BLaER1 treated with 17β-estradiol and CSF1 and Interleukin-3, amounts not matched to agents 10 nM and 100 nM (cell line): ENCODE measurements around the gene CFAP74.
A peak's percentile ranks its signal among the peaks of the same experiment; 100 is the strongest.

Source experiments
- H3K27ac ChIP-seq, 11 experiments: shearing (Covaris generic); formaldehyde crosslinking; 2 replicates each; pipeline ENCODE4 v1.8.1; 2022
- H3K27me3 ChIP-seq, 11 experiments: shearing (Covaris generic); formaldehyde crosslinking; 2 replicates each; pipeline ENCODE4 v1.8.1; 2022
- H3K36me3 ChIP-seq, 11 experiments: shearing (Covaris generic); formaldehyde crosslinking; 2 replicates each; pipeline ENCODE4 v1.8.1; 2022
- H3K4me1 ChIP-seq, 10 experiments: shearing (Covaris generic); formaldehyde crosslinking; 2 replicates each; pipeline ENCODE4 v1.8.1; 2022
- H3K4me2 ChIP-seq, 11 experiments: shearing (Covaris generic); formaldehyde crosslinking; 2 replicates each; pipeline ENCODE4 v1.8.1; 2022
- H3K4me3 ChIP-seq, 10 experiments: shearing (Covaris generic); formaldehyde crosslinking; 2 replicates each; pipeline ENCODE4 v1.8.1; 2022
- H3K9ac ChIP-seq, 11 experiments: shearing (Covaris generic); formaldehyde crosslinking; 2 replicates each; pipeline ENCODE4 v1.8.1; 2022
- H3K9me3 ChIP-seq, 11 experiments: shearing (Covaris generic); formaldehyde crosslinking; replicated peaks in 1 of 11; 2 replicates each; pipeline ENCODE4 v1.8.1; 2022
- H4K20me1 ChIP-seq, 11 experiments: shearing (Covaris generic); formaldehyde crosslinking; 2 replicates each; pipeline ENCODE4 v1.8.1; 2022
- Cebpa-rat ChIP-seq, 11 experiments: shearing (Covaris generic); IDR thresholded peaks; 2 replicates each; pipeline ENCODE4 v1.8.1; 2022

The CFAP74 gene

GRCh38 chr1:2044510-2045319 is 41.1 kb upstream of the CFAP74 start:
- Histone ChIP-seq H3K27ac (peak overlapping the region in 9 of 11 experiments; percentile 27 to 77 (median 62); a peak in 17 of 22 replicates), H3K4me2 (peak overlapping the region; percentile 82 to 97 (median 90)), H3K4me1 (peaks cover 19 to 91% (median 76%) of the 10 kb centered on the region in 10 experiments), H3K9ac (peak overlapping the region in 10 of 11 experiments; percentile 54 to 78 (median 72); a peak in 19 of 22 replicates), H3K27me3 (peaks cover 24 to 51% (median 32%) of the 10 kb centered on the region in 11 experiments), H3K9me3 (peaks cover 0 to 10% (median 0%) of the 10 kb centered on the region in 11 experiments; a peak in 2 of 22 replicates), H3K36me3 (no peaks in the 10 kb centered on the region), H3K4me3 (peak overlapping the region; percentile 35 to 66 (median 48); a peak in 16 of 20 replicates), H4K20me1 (peaks cover 0 to 28% (median 0%) of the 10 kb centered on the region in 11 experiments; a peak in 6 of 22 replicates)
- TF ChIP-seq Cebpa-rat (IDR thresholded peaks at IDR 0.05) = no peak

- H3K4me1 ChIP-seq = peaks cover 13 to 82% (median 68%) of the 10 kb centered on the region in 10 experiments
- H4K20me1 ChIP-seq = peaks cover 0 to 20% (median 0%) of the 10 kb centered on the region in 11 experiments; a peak in 4 of 22 replicates
- no peaks in the 10 kb centered on the region for H3K36me3 ChIP-seq
- no peak overlapping the region for H3K4me3 ChIP-seq
- no peak for TF ChIP-seq Cebpa-rat (IDR thresholded peaks at IDR 0.05)
- H3K9ac ChIP-seq = peak overlapping the region in 1 of 11 experiments; percentile 74; a peak in 1 of 22 replicates
- H3K27ac ChIP-seq = no peak overlapping the region; a peak in 1 of 22 replicates
- peaks cover 16 to 43% (median 24%) of the 10 kb centered on the region in 11 experiments for H3K27me3 ChIP-seq
- H3K9me3 ChIP-seq = peaks cover 0 to 11% (median 0%) of the 10 kb centered on the region in 11 experiments; a peak in 2 of 22 replicates
- H3K4me2 ChIP-seq = peak overlapping the region in 9 of 11 experiments; percentile 82 to 97 (median 89); a peak in 16 of 22 replicates
Observed at GRCh38 chr1:2043886-2044285, 40.3 kb upstream of the CFAP74 start.

- Histone ChIP-seq H3K4me2 (peak overlapping the region in 8 of 11 experiments; percentile 82 to 97 (median 89); a peak in 16 of 22 replicates), H3K36me3 (no peaks in the 10 kb centered on the region), H3K9ac (no peak overlapping the region; a peak in 1 of 22 replicates), H3K4me1 (peaks cover 13 to 74% (median 60%) of the 10 kb centered on the region in 10 experiments), H3K27me3 (peaks cover 8 to 35% (median 16%) of the 10 kb centered on the region in 11 experiments), H4K20me1 (peaks cover 0 to 17% (median 0%) of the 10 kb centered on the region in 11 experiments; a peak in 4 of 22 replicates), H3K4me3 (no peak overlapping the region), H3K27ac (no peak overlapping the region), H3K9me3 (peaks cover 0 to 11% (median 0%) of the 10 kb centered on the region in 11 experiments; a peak in 2 of 22 replicates)
- TF ChIP-seq Cebpa-rat (IDR thresholded peaks at IDR 0.05) = no peak
Observed at GRCh38 chr1:2042830-2043773, 39.5 kb upstream of the CFAP74 start.

DNA sequence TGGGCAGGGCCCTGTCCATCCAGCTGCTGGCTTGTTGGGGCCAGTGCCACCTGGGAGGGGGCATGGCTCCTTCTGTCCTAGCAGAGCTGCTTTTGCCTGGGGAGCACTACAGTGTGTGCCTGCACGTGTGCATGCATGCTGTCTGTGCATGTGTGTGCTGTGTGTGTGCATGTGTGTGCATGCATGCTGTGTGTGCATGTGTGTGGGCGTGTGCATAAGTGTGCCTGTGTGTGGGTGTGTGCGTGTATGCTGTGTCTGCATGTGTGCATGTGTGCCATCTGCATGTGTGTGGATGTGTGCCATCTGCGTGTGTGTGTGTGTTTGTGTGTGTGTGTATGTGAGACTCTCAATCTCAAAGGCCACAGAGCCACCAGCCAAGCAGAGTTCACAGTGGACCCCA is 38.3 kb upstream of the CFAP74 start:
- H3K4me3 ChIP-seq = no peak overlapping the region
- peaks cover 13 to 62% (median 49%) of the 10 kb centered on the region in 10 experiments for H3K4me1 ChIP-seq
- TF ChIP-seq Cebpa-rat (IDR thresholded peaks at IDR 0.05) = no peak
- H4K20me1 ChIP-seq = peaks cover 0 to 13% (median 0%) of the 10 kb centered on the region in 11 experiments; a peak in 2 of 22 replicates
- no peak overlapping the region for H3K9ac ChIP-seq
- H3K27me3 ChIP-seq = peaks cover 0 to 23% (median 4%) of the 10 kb centered on the region in 11 experiments; a peak in 15 of 22 replicates
- peaks cover 0 to 11% (median 0%) of the 10 kb centered on the region in 11 experiments; a peak in 2 of 22 replicates for H3K9me3 ChIP-seq
- H3K4me2 ChIP-seq = peak overlapping the region in 5 of 11 experiments; percentile 10 to 45 (median 25); a peak in 6 of 22 replicates
- no peaks in the 10 kb centered on the region for H3K36me3 ChIP-seq
- H3K27ac ChIP-seq = no peak overlapping the region

GRCh38 chr1:2041305-2041704 is 37.7 kb upstream of the CFAP74 start:
- H3K27ac ChIP-seq = no peak overlapping the region
- peaks cover 0 to 11% (median 0%) of the 10 kb centered on the region in 11 experiments; a peak in 2 of 22 replicates for H3K9me3 ChIP-seq
- H3K4me1 ChIP-seq = peaks cover 13 to 57% (median 45%) of the 10 kb centered on the region in 10 experiments
- H3K9ac ChIP-seq = no peak overlapping the region
- H3K27me3 ChIP-seq = peaks cover 0 to 18% (median 0%) of the 10 kb centered on the region in 11 experiments; a peak in 7 of 22 replicates
- no peaks in the 10 kb centered on the region for H3K36me3 ChIP-seq
- peaks cover 0 to 11% (median 0%) of the 10 kb centered on the region in 11 experiments; a peak in 2 of 22 replicates for H4K20me1 ChIP-seq
- TF ChIP-seq Cebpa-rat (IDR thresholded peaks at IDR 0.05) = no peak
- no peak overlapping the region for H3K4me3 ChIP-seq
- peak overlapping the region in 6 of 11 experiments; percentile 10 to 45 (median 22); a peak in 8 of 22 replicates for H3K4me2 ChIP-seq

- no peak for TF ChIP-seq Cebpa-rat (IDR thresholded peaks at IDR 0.05)
- Histone ChIP-seq H3K4me1 (peaks cover 0 to 54% (median 25%) of the 10 kb centered on the region in 10 experiments; a peak in 15 of 20 replicates), H3K27me3 (0 out of 22 replicates have a peak, but pooled peaks cover 0 to under 1% (median 0%) of the 10 kb centered on the region in 11 experiments), H3K9ac (no peak overlapping the region), H4K20me1 (0 out of 22 replicates have a peak, but pooled peaks cover 0 to 4% (median 0%) of the 10 kb centered on the region in 11 experiments), H3K27ac (no peak overlapping the region), H3K36me3 (no peaks in the 10 kb centered on the region), H3K4me2 (no peak overlapping the region), H3K4me3 (no peak overlapping the region), H3K9me3 (peaks cover 0 to 11% (median 0%) of the 10 kb centered on the region in 11 experiments; a peak in 2 of 22 replicates)
Observed at GRCh38 chr1:2039251-2039650, 35.7 kb upstream of the CFAP74 start.

- peaks cover 0 to 6% (median 0%) of the 10 kb centered on the region in 11 experiments; a peak in 5 of 22 replicates for H3K27me3 ChIP-seq
- H3K36me3 ChIP-seq = no peaks in the 10 kb centered on the region
- H4K20me1 ChIP-seq = 0 out of 22 replicates have a peak, but pooled peaks cover 0 to 6% (median 0%) of the 10 kb centered on the region in 11 experiments
- H3K27ac ChIP-seq = no peak overlapping the region
- no peak overlapping the region for H3K9ac ChIP-seq
- peaks cover 0 to 11% (median 0%) of the 10 kb centered on the region in 11 experiments; a peak in 2 of 22 replicates for H3K9me3 ChIP-seq
- H3K4me3 ChIP-seq = no peak overlapping the region
- H3K4me1 ChIP-seq = peaks cover 2 to 53% (median 23%) of the 10 kb centered on the region in 10 experiments
- H3K4me2 ChIP-seq = no peak overlapping the region
- no peak for TF ChIP-seq Cebpa-rat (IDR thresholded peaks at IDR 0.05)
Observed at GRCh38 chr1:2038229-2038628, 34.6 kb upstream of the CFAP74 start.
